ENCODE results near the gene FAM53B.

Gene FAM53B

GRCh38 chr10:124639206-124639605, 105.0 kb downstream of the FAM53B start:
- no peak for DNase-seq

- DNase-seq = no peak
These were observed 106.4 kb downstream of the FAM53B start for GRCh38 chr10:124637746-124638145.

- DNase-seq = no peak
These were observed 107.0 kb downstream of the FAM53B start for GRCh38 chr10:124637091-124637700.

GRCh38 chr10:124636271-124636995, 107.7 kb downstream of the FAM53B start:
- DNase-seq = no peak

GRCh38 chr10:124632566-124632965, 111.6 kb downstream of the FAM53B start:
- DNase-seq = no peak

GRCh38 chr10:124632064-124632531, 112.1 kb downstream of the FAM53B start:
- DNase-seq = peak in 14 of 58 donors; percentile 28 to 63 (median 42)

- DNase-seq = peak in 1 of 58 donors; percentile 55
These were observed 113.6 kb downstream of the FAM53B start for GRCh38 chr10:124630551-124630950.

GRCh38 chr10:124629842-124630241, 114.3 kb downstream of the FAM53B start:
- DNase-seq = peak in 23 of 58 donors; percentile 33 to 81 (median 64)

GRCh38 chr10:124629415-124629814, 114.8 kb downstream of the FAM53B start:
- peak in 48 of 58 donors; percentile 17 to 91 (median 71) for DNase-seq

- no peak for DNase-seq
These were observed 115.5 kb downstream of the FAM53B start for GRCh38 chr10:124628676-124629021.

GRCh38 chr10:124627866-124628675, 116.1 kb downstream of the FAM53B start:
- no peak for DNase-seq

- DNase-seq = no peak
These were observed 117.3 kb downstream of the FAM53B start for GRCh38 chr10:124626759-124627380.

GRCh38 chr10:124625831-124626238, 118.3 kb downstream of the FAM53B start:
- no peak for DNase-seq

GRCh38 chr10:124624895-124625294, 119.3 kb downstream of the FAM53B start:
- DNase-seq = no peak

- no peak for DNase-seq
These were observed 119.7 kb downstream of the FAM53B start for GRCh38 chr10:124624466-124624865.

- DNase-seq = no peak
These were observed 120.2 kb downstream of the FAM53B start for GRCh38 chr10:124624006-124624405.

GRCh38 chr10:124622866-124623536, 121.2 kb downstream of the FAM53B start:
- DNase-seq = no peak

- DNase-seq = no peak
These were observed 122.0 kb downstream of the FAM53B start for GRCh38 chr10:124622158-124622557.

GRCh38 chr10:124621637-124622036, 122.5 kb downstream of the FAM53B start:
- DNase-seq = peak in 34 of 58 donors; percentile 30 to 74 (median 48)

- no peak for DNase-seq
These were observed 124.2 kb downstream of the FAM53B start for GRCh38 chr10:124619802-124620490.
